HEK293 (cell line): ENCODE data around the gene DMD.

Experiments used
- CTCF ChIA-PET: fragments of 350-600 bp; formaldehyde crosslinking; extraction: SDS; loops from one replicate; lab custom pipeline; 2021; ENCODE audit warnings: antibody characterized with exemption; lab: Yijun Ruan, JAX
- POLR2A ChIA-PET: fragments of 300-600 bp; formaldehyde crosslinking; extraction: SDS; loops from one replicate; lab custom pipeline; 2020; ENCODE audit warnings: antibody characterized with exemption, inconsistent platforms; lab: Yijun Ruan, JAX
- H3K27ac ChIP-seq: fragments of 200-500 bp; sonication (Bioruptor generic); 2 replicates; pipeline ENCODE4 v1.5.1; 2014; ENCODE audit warnings: low read depth, low read length, control low read depth, inconsistent platforms; ENCODE audit errors: extremely low read depth
- H3K36me3 ChIP-seq, 2 experiments: fragments of 200-500 bp in 1 of 2; sonication (Bioruptor generic) in 1 of 2; 1 replicate in 1 of 2; 2 replicates in 1 of 2; pipeline ENCODE4 v1.5.1; 2014 to 2017; ENCODE audit warnings: inconsistent platforms in 2 of 2, low read length in 2 of 2; ENCODE audit not compliant: control insufficient read depth in 2 of 2, insufficient read depth in 1 of 2
- H3K4me1 ChIP-seq: fragments of 200-500 bp; sonication (Bioruptor generic); 2 replicates; pipeline ENCODE4 v1.5.1; 2014; ENCODE audit warnings: mild to moderate bottlenecking, low read length, inconsistent platforms; ENCODE audit not compliant: control insufficient read depth, insufficient read depth
- H3K4me3 ChIP-seq: 2 replicates; pipeline ENCODE4 v1.5.1; 2011; ENCODE audit warnings: low read depth, mild to moderate bottlenecking, control low read depth, low read length, moderate library complexity
- H3K9me3 ChIP-seq: fragments of 200-500 bp; sonication (Bioruptor generic); 2 replicates; pipeline ENCODE4 v1.5.1; 2014; ENCODE audit warnings: low read depth, low read length, inconsistent platforms; ENCODE audit not compliant: control insufficient read depth, insufficient read depth
- AEBP2 ChIP-seq: fragments of 450-650 bp; formaldehyde crosslinking; IDR thresholded peaks from 2 replicates; pipeline ENCODE4 v1.5.1; 2016; ENCODE audit warnings: missing biosample characterization, missing genetic modification characterization, borderline replicate concordance
- GLI4 ChIP-seq: fragments of 450-650 bp; formaldehyde crosslinking; IDR thresholded peaks from 2 replicates; pipeline ENCODE4 v1.5.1; 2016; ENCODE audit warnings: missing biosample characterization, missing genetic modification characterization
- HOXA7 ChIP-seq: sonication (generic); formaldehyde crosslinking; IDR thresholded peaks from 2 replicates; pipeline ENCODE4 v1.8.1; 2022; ENCODE audit warnings: missing genetic modification reagents, borderline replicate concordance
- SCRT1 ChIP-seq: fragments of 450-650 bp; formaldehyde crosslinking; IDR thresholded peaks from 2 replicates; pipeline ENCODE4 v1.5.1; 2016; ENCODE audit warnings: missing biosample characterization, missing genetic modification characterization, borderline replicate concordance
- ZNF155 ChIP-seq: fragments of 450-650 bp; formaldehyde crosslinking; IDR thresholded peaks from 2 replicates; pipeline ENCODE4 v1.5.1; 2016; ENCODE audit warnings: missing biosample characterization, missing genetic modification characterization
- ZNF184 ChIP-seq: fragments of 450-650 bp; IDR thresholded peaks from 2 replicates; pipeline ENCODE4 v1.5.1; 2018; ENCODE audit warnings: missing biosample characterization, mild to moderate bottlenecking, missing genetic modification characterization
- ZNF274 ChIP-seq, 2 experiments: fragments of 200-500 bp in 1 of 2; fragments of 450-650 bp in 1 of 2; sonication (Bioruptor generic) in 1 of 2; formaldehyde crosslinking in 1 of 2; IDR thresholded peaks; 2 replicates each; pipeline versions ENCODE4 v1.5.1 to v1.6.1; 2014 to 2016; ENCODE audit warnings: borderline replicate concordance in 1 of 2, inconsistent platforms in 1 of 2, low read length in 1 of 2, missing biosample characterization in 1 of 2, missing genetic modification characterization in 1 of 2
- ZNF398 ChIP-seq: fragments of 450-650 bp; formaldehyde crosslinking; IDR thresholded peaks from 2 replicates; pipeline ENCODE4 v1.5.1; 2017; ENCODE audit warnings: missing biosample characterization, missing genetic modification characterization
- ZNF404 ChIP-seq: fragments of 450-650 bp; formaldehyde crosslinking; IDR thresholded peaks from 2 replicates; pipeline ENCODE4 v1.5.1; 2017; ENCODE audit warnings: missing biosample characterization, missing genetic modification characterization
- ZNF510 ChIP-seq: fragments of 450-650 bp; formaldehyde crosslinking; IDR thresholded peaks from 2 replicates; pipeline ENCODE4 v1.5.1; 2018; ENCODE audit warnings: mild to moderate bottlenecking, missing genetic modification characterization, missing biosample characterization; ENCODE audit not compliant: insufficient replicate concordance
- ZNF514 ChIP-seq: fragments of 450-650 bp; formaldehyde crosslinking; IDR thresholded peaks from 2 replicates; pipeline ENCODE4 v1.5.1; 2016; ENCODE audit warnings: missing biosample characterization, missing genetic modification characterization
- ZNF518A ChIP-seq: fragments of 450-650 bp; formaldehyde crosslinking; conservative IDR thresholded peaks from 2 replicates; pipeline ENCODE4 v1.5.1; 2016; ENCODE audit warnings: low read depth, missing biosample characterization, missing genetic modification characterization
- ZNF521 ChIP-seq: fragments of 450-650 bp; formaldehyde crosslinking; IDR thresholded peaks from 2 replicates; pipeline ENCODE4 v1.5.1; 2017; ENCODE audit warnings: missing biosample characterization, mild to moderate bottlenecking, missing genetic modification characterization
- ZNF529 ChIP-seq: fragments of 450-650 bp; formaldehyde crosslinking; IDR thresholded peaks from 2 replicates; pipeline ENCODE4 v1.5.1; 2017; ENCODE audit warnings: missing genetic modification characterization, missing biosample characterization; ENCODE audit not compliant: insufficient replicate concordance
- ZNF600 ChIP-seq: fragments of 450-650 bp; formaldehyde crosslinking; IDR thresholded peaks from 2 replicates; pipeline ENCODE4 v1.5.1; 2016; ENCODE audit warnings: missing biosample characterization, missing genetic modification characterization
- ZNF658 ChIP-seq: fragments of 450-650 bp; formaldehyde crosslinking; IDR thresholded peaks from 2 replicates; pipeline ENCODE4; 2016; ENCODE audit warnings: missing biosample characterization, missing genetic modification characterization
- ZNF660 ChIP-seq: fragments of 450-650 bp; IDR thresholded peaks from 2 replicates; pipeline ENCODE4 v1.5.1; 2018; ENCODE audit warnings: missing biosample characterization, mild to moderate bottlenecking, missing genetic modification characterization
- ZNF701 ChIP-seq: fragments of 450-650 bp; formaldehyde crosslinking; IDR thresholded peaks from 2 replicates; pipeline ENCODE4 v1.5.1; 2016; ENCODE audit warnings: missing biosample characterization, missing genetic modification characterization
- ZNF76 ChIP-seq: fragments of 450-650 bp; formaldehyde crosslinking; IDR thresholded peaks from 2 replicates; pipeline ENCODE4; 2016; ENCODE audit warnings: low read depth, missing biosample characterization, missing genetic modification characterization, borderline replicate concordance
- ZNF837 ChIP-seq: fragments of 450-650 bp; formaldehyde crosslinking; IDR thresholded peaks from 2 replicates; pipeline ENCODE4 v1.5.1; 2016; ENCODE audit warnings: missing biosample characterization, missing genetic modification characterization
- ZSCAN5A ChIP-seq: fragments of 450-650 bp; formaldehyde crosslinking; IDR thresholded peaks from 2 replicates; pipeline ENCODE4 v1.5.1; 2016; ENCODE audit warnings: missing biosample characterization, missing genetic modification characterization

DMD gene

GRCh38 chrX:32041181-32041580 lies 1170.2 kb downstream of the DMD start (continued):
- TF ChIP-seq ZNF837 (tag by site-specific recombination) (no peak), SCRT1 (tag by site-specific recombination) (no peak)

GRCh38 chrX:32026772-32027171 lies 1184.6 kb downstream of the DMD start:
- Histone ChIP-seq H3K4me1 (no peaks in the 10 kb centered on the region), H3K4me3 (no peak overlapping the region), H3K27ac (no peak overlapping the region), H3K9me3 (no peaks in the 10 kb centered on the region; the same call in 1 of the 2 replicates), H3K36me3 (no peaks in the 10 kb centered on the region)
- ChIA-PET POLR2A (no interaction called here), CTCF (no interaction called here)
- no peak for TF ChIP-seq ZNF510 (tag by site-specific recombination)
- no peak for TF ChIP-seq ZNF514 (tag by site-specific recombination)
- no peak for TF ChIP-seq ZNF660 (tag by site-specific recombination)
- TF ChIP-seq ZNF184 (tag by site-specific recombination) = no peak
- no peak for TF ChIP-seq ZNF600 (tag by site-specific recombination)
- TF ChIP-seq ZNF529 = no peak
- TF ChIP-seq AEBP2 = no peak
- TF ChIP-seq ZNF404 = no peak
- no peak for TF ChIP-seq ZNF701 (tag by site-specific recombination)
- TF ChIP-seq ZSCAN5A (tag by site-specific recombination) = no peak
- TF ChIP-seq ZNF658 (tag by site-specific recombination) = no peak
- no peak for TF ChIP-seq GLI4 (tag by site-specific recombination)
- TF ChIP-seq ZNF518A = no peak
- TF ChIP-seq ZNF155 (tag by site-specific recombination) = no peak
- no peak for TF ChIP-seq HOXA7 (CRISPR knock-in tag)
- TF ChIP-seq ZNF274 (IDR thresholded peaks at IDR 0.05; ENCODE audit: low read length) = no peak
- no peak for TF ChIP-seq ZNF274 (tag by site-specific recombination; IDR thresholded peaks at IDR 0.05; ENCODE audit: borderline replicate concordance)
- no peak for TF ChIP-seq ZNF398 (tag by site-specific recombination)
- no peak for TF ChIP-seq ZNF521 (tag by site-specific recombination)
- no peak for TF ChIP-seq ZNF76 (tag by site-specific recombination)
